H1 (cell line): ENCODE results near the gene KRTAP21-2. TPM values are rescaled to one million over a fixed set of nuclear protein-coding genes. Genes with fewer than 3 reads are reported as not detected.

Experiments used
- polyA plus RNA-seq, 7 experiments: library from polyadenylated mRNA; depleted of rRNA in 3 of 7; stranded (reverse) in 5 of 7; unstranded in 2 of 7; fragments of >200 nt in 5 of 7; fragments of 200-250 nt in 2 of 7; gene quantifications; 1 replicate in 5 of 7; 2 replicates in 1 of 7; 4 replicates in 1 of 7; pipeline versions ENCODE4 v1.2.1 to v1.2.3, GENCODE V29; 2011 to 2013; ENCODE audit warnings: missing spikeins in 2 of 7, mixed read lengths in 2 of 7
- small RNA-seq: library from polyadenylated mRNA; stranded (forward); fragments of <200 nt; extraction: miRNeasy Mini kit (QIAGEN cat#:217004); gene quantifications from one replicate; pipeline ENCODE3, GENCODE V24; 2013; ENCODE audit not compliant: insufficient read depth
- total RNA-seq: library from RNA; stranded (reverse); fragmentation: NEBNext Ultra II Directional; extraction: Animal tissue kit (Norgen Biotek cat#: 25700); gene quantifications from 2 replicates; pipeline ENCODE4 v1.2.1, GENCODE V29; 2021

Gene KRTAP21-2
- total and polyA plus RNA-seq, 2 of the 8 experiments (the other 6 are each of a cell fraction or from before 2014, with no cell fraction given): not detected

Small RNA genes within 50 kb of the gene (small RNA-seq; reads per million reads assigned to genes)
- not detected for gene AP000244.1
- gene KRTAP21-3: not detected

Other genes with a start within 250 kb of the KRTAP21-2 start
- not detected in 2 replicates for gene KRTAP19-5, start 245.1 kb downstream of the KRTAP21-2 start, total RNA-seq
- gene KRTAP19-5, start 245.1 kb downstream of the KRTAP21-2 start, polyA plus RNA-seq (2011; rRNA removed): not detected in 2 replicates
- not detected in 2 replicates for gene KRTAP19-6, start 205.4 kb downstream of the KRTAP21-2 start, total RNA-seq
- not detected in 2 replicates for gene KRTAP19-6, start 205.4 kb downstream of the KRTAP21-2 start, polyA plus RNA-seq (2011; rRNA removed)
- not detected in 2 replicates for gene KRTAP19-7, start 185.9 kb downstream of the KRTAP21-2 start, total RNA-seq
- not detected in 2 replicates for gene KRTAP19-7, start 185.9 kb downstream of the KRTAP21-2 start, polyA plus RNA-seq (2011; rRNA removed)
- gene KRTAP22-2, start 156.9 kb downstream of the KRTAP21-2 start, total RNA-seq: not detected in 2 replicates
- gene KRTAP22-2, start 156.9 kb downstream of the KRTAP21-2 start, polyA plus RNA-seq (2011; rRNA removed): not detected in 2 replicates
- not detected in 2 replicates for gene KRTAP6-3, start 154.8 kb downstream of the KRTAP21-2 start, total RNA-seq
- not detected in 2 replicates for gene KRTAP6-3, start 154.8 kb downstream of the KRTAP21-2 start, polyA plus RNA-seq (2011; rRNA removed)
- not detected in 2 replicates for gene KRTAP6-2, start 148.4 kb downstream of the KRTAP21-2 start, total RNA-seq
- gene KRTAP6-2, start 148.4 kb downstream of the KRTAP21-2 start, polyA plus RNA-seq (2011; rRNA removed): not detected in 2 replicates
- gene KRTAP22-1, start 146.2 kb downstream of the KRTAP21-2 start, total RNA-seq: not detected in 2 replicates
- not detected in 2 replicates for gene KRTAP22-1, start 146.2 kb downstream of the KRTAP21-2 start, polyA plus RNA-seq (2011; rRNA removed)
- gene KRTAP6-1, start 133.3 kb downstream of the KRTAP21-2 start, total RNA-seq: not detected in 2 replicates
- gene KRTAP6-1, start 133.3 kb downstream of the KRTAP21-2 start, polyA plus RNA-seq (2011; rRNA removed): not detected in 2 replicates
- gene KRTAP20-1, start 130.8 kb downstream of the KRTAP21-2 start, total RNA-seq: not detected in 2 replicates
- not detected in 2 replicates for gene KRTAP20-1, start 130.8 kb downstream of the KRTAP21-2 start, polyA plus RNA-seq (2011; rRNA removed)
- gene KRTAP20-4, start 126.6 kb downstream of the KRTAP21-2 start, total RNA-seq: not detected in 2 replicates
- gene KRTAP20-4, start 126.6 kb downstream of the KRTAP21-2 start, polyA plus RNA-seq (2011; rRNA removed): not detected in 2 replicates
- not detected in 2 replicates for gene KRTAP20-2, start 112.1 kb downstream of the KRTAP21-2 start, total RNA-seq
- gene KRTAP20-2, start 112.1 kb downstream of the KRTAP21-2 start, polyA plus RNA-seq (2011; rRNA removed): not detected in 2 replicates
- not detected in 2 replicates for gene KRTAP20-3, start 104.4 kb downstream of the KRTAP21-2 start, total RNA-seq
- gene KRTAP20-3, start 104.4 kb downstream of the KRTAP21-2 start, polyA plus RNA-seq (2011; rRNA removed): not detected in 2 replicates
- not detected in 2 replicates for gene KRTAP21-3, start 28.5 kb downstream of the KRTAP21-2 start, total RNA-seq
- not detected in 2 replicates for gene KRTAP21-3, start 28.5 kb downstream of the KRTAP21-2 start, polyA plus RNA-seq (2011; rRNA removed)
- not detected in 2 replicates for gene KRTAP21-1, start 8.2 kb upstream of the KRTAP21-2 start, total RNA-seq
- gene KRTAP21-1, start 8.2 kb upstream of the KRTAP21-2 start, polyA plus RNA-seq (2011; rRNA removed): not detected in 2 replicates
- gene KRTAP8-1, start 66.0 kb upstream of the KRTAP21-2 start, total RNA-seq: not detected in 2 replicates
- gene KRTAP8-1, start 66.0 kb upstream of the KRTAP21-2 start, polyA plus RNA-seq (2011; rRNA removed): not detected in 2 replicates
- gene KRTAP7-1, start 82.5 kb upstream of the KRTAP21-2 start, total RNA-seq: not detected in 2 replicates
- gene KRTAP7-1, start 82.5 kb upstream of the KRTAP21-2 start, polyA plus RNA-seq (2011; rRNA removed): not detected in 2 replicates
- gene KRTAP11-1, start 134.3 kb upstream of the KRTAP21-2 start, total RNA-seq: not detected in 2 replicates
- gene KRTAP11-1, start 134.3 kb upstream of the KRTAP21-2 start, polyA plus RNA-seq (2011; rRNA removed): not detected in 2 replicates